Mesenchymal stem cell (in vitro differentiated cells and primary cell): ENCODE data around the gene SCOC. TPM values are rescaled to one million over a fixed set of nuclear protein-coding genes. Genes with fewer than 3 reads are reported as not detected.
A peak's percentile ranks its signal among the peaks of the same experiment; 100 is the strongest.

Experiments
- DNase-seq: peaks from one replicate; pipeline ENCODE4 v3.0.0-alpha.2; 2013
- H2AFZ ChIP-seq: one replicate; pipeline ENCODE4 v1.6.1; 2013; ENCODE audit warnings: low read depth, mild to moderate bottlenecking, control low read depth, inconsistent platforms, low read length, moderate library complexity
- H2AK5ac ChIP-seq: 2 replicates; pipeline ENCODE4 v1.6.1; 2013; ENCODE audit warnings: low read length, moderate library complexity, mild to moderate bottlenecking, inconsistent platforms; ENCODE audit not compliant: severe bottlenecking
- H2BK120ac ChIP-seq: one replicate; pipeline ENCODE4 v1.6.1; 2013; ENCODE audit warnings: low read depth, mild to moderate bottlenecking, inconsistent platforms, low read length, moderate library complexity
- H2BK12ac ChIP-seq, 2 experiments: one replicate each; pipeline ENCODE4 v1.6.1; 2013; ENCODE audit warnings: inconsistent platforms in 2 of 2, low read length in 2 of 2, mild to moderate bottlenecking in 2 of 2, moderate library complexity in 2 of 2, control low read depth in 1 of 2
- H2BK15ac ChIP-seq: one replicate; pipeline ENCODE4 v1.6.1; 2013; ENCODE audit warnings: mild to moderate bottlenecking, low read depth, inconsistent platforms; ENCODE audit not compliant: poor library complexity, severe bottlenecking
- H2BK5ac ChIP-seq: 2 replicates; pipeline ENCODE4 v1.6.1; 2013; ENCODE audit warnings: low read depth, mild to moderate bottlenecking, low read length, control low read depth, inconsistent platforms; ENCODE audit not compliant: poor library complexity, severe bottlenecking
- H3K14ac ChIP-seq, 2 experiments: one replicate each; pipeline ENCODE4 v1.6.1; 2013; ENCODE audit warnings: inconsistent platforms in 2 of 2, low read length in 2 of 2, control low read depth in 1 of 2, mild to moderate bottlenecking in 1 of 2, moderate library complexity in 1 of 2
- H3K18ac ChIP-seq, 2 experiments: one replicate each; pipeline ENCODE4 v1.6.1; 2013; ENCODE audit warnings: inconsistent platforms in 2 of 2, low read length in 2 of 2, control low read depth in 1 of 2, low read depth in 1 of 2, mild to moderate bottlenecking in 1 of 2
- H3K23ac ChIP-seq, 2 experiments: one replicate each; pipeline ENCODE4 v1.6.1; 2013; ENCODE audit warnings: inconsistent platforms in 2 of 2, low read length in 2 of 2, mild to moderate bottlenecking in 2 of 2, moderate library complexity in 2 of 2, control low read depth in 1 of 2
- H3K27ac ChIP-seq: 2 replicates; pipeline ENCODE4 v1.5.1; 2013; ENCODE audit warnings: mild to moderate bottlenecking, moderate library complexity, low read length, control low read depth, inconsistent platforms; ENCODE audit not compliant: poor library complexity, severe bottlenecking
- H3K27me3 ChIP-seq, 2 experiments: 2 replicates each; pipeline versions ENCODE4 v1.6.1 to v1.7.0; 2013; ENCODE audit warnings: low read length in 2 of 2, mild to moderate bottlenecking in 2 of 2, moderate library complexity in 2 of 2, control low read depth in 1 of 2, inconsistent platforms in 1 of 2; ENCODE audit not compliant: control insufficient read depth in 1 of 2, insufficient read depth in 1 of 2
- H3K36me3 ChIP-seq, 2 experiments: 2 replicates each; pipeline versions ENCODE4 v1.6.1 to v1.7.0; 2013; ENCODE audit warnings: low read length in 2 of 2, control low read depth in 1 of 2, inconsistent platforms in 1 of 2, low read depth in 1 of 2, mild to moderate bottlenecking in 1 of 2; ENCODE audit not compliant: insufficient read depth in 2 of 2, control insufficient read depth in 1 of 2
- H3K4ac ChIP-seq, 2 experiments: one replicate each; pipeline ENCODE4 v1.6.1; 2013; ENCODE audit warnings: inconsistent platforms in 2 of 2, low read length in 2 of 2, mild to moderate bottlenecking in 2 of 2, moderate library complexity in 2 of 2, control low read depth in 1 of 2, low read depth in 1 of 2
- H3K4me1 ChIP-seq: 2 replicates; pipeline ENCODE4 v1.6.1; 2013; ENCODE audit warnings: low read depth, low read length, control low read depth; ENCODE audit not compliant: control insufficient read depth, insufficient read depth
- H3K4me2 ChIP-seq: 2 replicates; pipeline ENCODE4 v1.6.1; 2013; ENCODE audit warnings: low read length, mild to moderate bottlenecking, inconsistent platforms; ENCODE audit not compliant: poor library complexity, severe bottlenecking
- H3K4me3 ChIP-seq, 2 experiments: 2 replicates each; pipeline versions ENCODE4 v1.5.1 to v1.7.0; 2013; ENCODE audit warnings: low read length in 2 of 2, mild to moderate bottlenecking in 2 of 2, control low read depth in 1 of 2, low read depth in 1 of 2; ENCODE audit not compliant: insufficient read depth in 1 of 2
- H3K79me1 ChIP-seq: replicated peaks from 2 replicates; pipeline ENCODE4 v1.6.1; 2013; ENCODE audit warnings: mild to moderate bottlenecking, control low read depth, low read length, inconsistent platforms; ENCODE audit not compliant: poor library complexity, severe bottlenecking
- H3K9ac ChIP-seq: 2 replicates; pipeline ENCODE4 v1.7.0; 2013; ENCODE audit warnings: mild to moderate bottlenecking, low read length, moderate library complexity
- H3K9me3 ChIP-seq: 2 replicates; pipeline ENCODE4 v1.7.0; 2013; ENCODE audit warnings: mild to moderate bottlenecking, low read length; ENCODE audit not compliant: control insufficient read depth
- H4K8ac ChIP-seq: one replicate; pipeline ENCODE4 v1.6.1; 2013; ENCODE audit warnings: inconsistent platforms, mild to moderate bottlenecking, low read length, moderate library complexity
- H4K91ac ChIP-seq: one replicate; pipeline ENCODE4 v1.6.1; 2013; ENCODE audit warnings: mild to moderate bottlenecking, low read length, inconsistent platforms
- WGBS: methylation state at CpG from one replicate; pipeline ENCODE4 v1.1.7; 2013; ENCODE audit warnings: mixed read lengths; 5-methylcytosine and 5-hydroxymethylcytosine counted together
- polyA plus RNA-seq, 2 experiments: library from polyadenylated mRNA; stranded (reverse); fragments of 200-250 nt; gene quantifications; one replicate each; pipeline ENCODE4 v1.2.3, GENCODE V29; 2013

The SCOC gene
- polyA plus RNA-seq (2013, experiment 1 of 2) = 32.6 TPM
- polyA plus RNA-seq (2013, experiment 2 of 2) = 33.8 TPM

DNA sequence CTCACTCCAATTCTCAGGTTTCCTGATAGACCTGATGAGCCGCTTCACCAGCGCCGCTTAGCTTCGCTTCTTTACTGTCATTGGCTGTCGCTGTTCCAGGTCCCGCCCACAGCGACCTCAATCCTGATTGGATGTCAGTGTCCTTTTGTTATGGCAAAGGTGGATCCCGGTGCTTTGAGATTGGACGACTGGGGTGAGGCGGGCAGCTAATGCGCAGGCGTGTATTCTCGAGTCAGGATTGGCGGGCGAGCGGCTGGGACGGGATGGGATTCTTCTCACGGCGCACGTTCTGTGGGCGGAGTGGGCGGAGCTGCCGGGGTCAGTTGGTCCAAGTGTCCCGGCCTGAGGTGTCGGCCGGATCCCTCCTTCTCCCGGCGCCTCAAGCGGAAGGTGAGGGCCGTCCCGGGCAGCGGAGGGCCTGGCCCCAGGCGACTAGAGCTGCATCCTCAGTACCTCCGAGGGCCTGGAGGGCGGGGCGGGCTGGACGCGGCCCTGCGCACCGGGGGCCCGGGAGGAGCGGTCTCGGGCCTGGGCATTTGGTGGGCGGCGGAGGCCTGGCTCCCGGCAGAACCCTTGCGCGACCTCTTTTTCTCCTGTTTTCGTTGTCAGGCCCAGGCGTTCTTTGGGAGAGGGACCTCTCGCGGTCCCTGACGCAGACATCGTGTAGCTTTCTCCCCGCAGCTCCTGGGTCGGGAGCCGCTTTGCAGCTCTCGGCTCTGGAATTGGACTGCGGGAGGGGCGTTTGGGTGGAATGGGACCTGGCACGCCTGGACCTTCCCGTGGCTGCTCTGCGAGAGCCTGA is at the start of gene SCOC:
Gene SCOC (plus strand): TSS at position 319 of the 802 bp plus-strand sequence. CDS start 5,525 bp downstream, outside the sequence.
- peak within 1 kb of the TSS; percentile 48 for H2BK5ac ChIP-seq
- no peaks in the 10 kb centered on the region for H3K4me1 ChIP-seq
- H3K9me3 ChIP-seq = no peaks in the 10 kb centered on the region
- H2AFZ ChIP-seq = peak within 1 kb of the TSS; percentile 55
- peak; percentile 99 for DNase-seq
- H3K27ac ChIP-seq = peak within 1 kb of the TSS; percentile 86
- peak within 1 kb of the TSS; percentile 96 for H4K91ac ChIP-seq
- H3K4me3 ChIP-seq = peak within 1 kb of the TSS; percentile 78 to 90
- H3K4me2 ChIP-seq = peak within 1 kb of the TSS; percentile 77
- no peak within 1 kb of the TSS for H2AK5ac ChIP-seq
- H4K8ac ChIP-seq = peak within 1 kb of the TSS; percentile 87
- peak within 1 kb of the TSS; percentile 63 to 92 for H3K18ac ChIP-seq
- peak within 1 kb of the TSS; percentile 90 for H3K9ac ChIP-seq
- H2BK120ac ChIP-seq = no peak within 1 kb of the TSS
- H3K14ac ChIP-seq = peak within 1 kb of the TSS in 1 of 2 experiments; percentile 38
- H3K36me3 ChIP-seq = no peaks in the 10 kb centered on the region
- H2BK15ac ChIP-seq = peak within 1 kb of the TSS; percentile 33
- peak within 1 kb of the TSS; percentile 11 to 61 for H2BK12ac ChIP-seq
- H3K27me3 ChIP-seq = no peaks in the 10 kb centered on the region
- WGBS = under 1% methylated on average over 62 of the region's 63 CpGs
- H3K4ac ChIP-seq = peak within 1 kb of the TSS; percentile 13 to 68
- H3K23ac ChIP-seq = peak within 1 kb of the TSS in 1 of 2 experiments; percentile 23
- H3K79me1 ChIP-seq = peaks cover 4% of the 10 kb centered on the region

DNA sequence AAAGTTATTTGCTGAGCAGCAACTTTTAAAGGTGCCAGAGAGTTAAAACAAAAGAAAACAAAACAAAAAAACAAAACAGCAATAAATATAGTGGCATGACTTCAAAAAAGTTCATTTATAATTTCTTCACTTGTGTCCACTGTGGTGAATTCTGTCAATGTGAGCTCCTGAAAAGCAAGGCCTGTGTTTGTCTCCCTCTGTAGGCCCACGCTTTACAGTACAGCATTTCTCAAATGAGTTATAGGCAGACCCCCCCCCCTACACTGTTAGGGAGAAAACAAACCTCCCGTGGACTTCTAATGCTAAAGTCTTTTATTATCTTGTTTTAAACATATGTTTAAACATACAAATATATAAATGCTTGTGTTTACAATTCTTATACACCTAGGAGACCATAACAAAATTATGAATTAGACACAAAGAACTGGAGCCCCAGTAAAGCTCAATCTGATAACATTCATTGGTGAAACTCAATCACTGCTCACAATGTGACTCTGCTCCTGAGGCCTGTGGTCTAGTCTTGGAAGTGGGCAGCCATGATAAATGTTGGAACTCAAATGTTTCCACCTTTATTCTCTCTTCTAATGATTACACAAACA is 47.0 kb upstream of the SCOC start:
- Histone ChIP-seq H3K79me1 (no peaks in the 10 kb centered on the region), H4K91ac (no peak overlapping the region), H2BK15ac (no peak overlapping the region), H3K14ac (no peak overlapping the region), H2AFZ (no peak overlapping the region), H3K27me3 (no peaks in the 10 kb centered on the region), H3K23ac (no peak overlapping the region), H3K4me2 (no peak overlapping the region), H3K4me3 (no peak overlapping the region), H3K27ac (no peak overlapping the region), H3K4ac (no peak overlapping the region), H2BK120ac (no peak overlapping the region), H3K4me1 (no peaks in the 10 kb centered on the region), H3K36me3 (no peaks in the 10 kb centered on the region), H4K8ac (no peak overlapping the region), H3K9ac (no peak overlapping the region), H2BK12ac (no peak overlapping the region), H2AK5ac (no peak overlapping the region), H3K9me3 (no peaks in the 10 kb centered on the region), H2BK5ac (no peak overlapping the region), H3K18ac (no peak overlapping the region)
- 78% methylated on average over 1 of the region's 2 CpGs for WGBS
- DNase-seq = peak; percentile 63

DNA sequence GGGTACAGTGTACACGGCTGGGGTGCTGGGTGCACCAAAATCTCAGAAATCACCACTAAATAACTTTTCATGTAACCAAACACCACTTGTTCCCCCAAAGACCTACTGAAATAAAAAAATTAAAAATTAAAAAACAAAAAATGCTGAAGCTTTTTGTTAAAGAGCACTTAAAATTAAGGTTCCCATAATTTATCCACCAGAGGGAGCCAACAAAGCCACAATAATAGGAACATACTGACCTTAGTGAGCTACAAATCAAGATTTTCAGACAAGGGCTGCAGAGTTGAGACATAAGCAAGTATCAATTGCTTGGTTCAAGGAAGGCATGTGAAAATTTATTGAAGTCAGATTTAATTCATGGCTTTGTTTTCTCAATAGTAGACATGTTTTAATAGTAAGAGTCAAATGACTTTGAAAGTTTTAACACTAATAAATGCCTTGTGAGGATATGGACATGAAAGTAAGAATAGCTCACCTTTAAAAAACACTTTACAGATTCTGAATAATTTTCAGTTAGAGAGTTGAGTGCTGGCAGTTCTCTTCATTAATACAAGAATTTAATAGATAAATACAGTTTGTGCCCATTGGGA is 43.0 kb upstream of the SCOC start:
- H2AK5ac ChIP-seq = no peak overlapping the region
- no peak overlapping the region for H2BK5ac ChIP-seq
- H3K14ac ChIP-seq = no peak overlapping the region
- peak; percentile 36 for DNase-seq
- H3K27me3 ChIP-seq = no peaks in the 10 kb centered on the region
- 100% methylated on average over 1 of the region's 1 CpG for WGBS
- H2BK12ac ChIP-seq = no peak overlapping the region
- no peak overlapping the region for H4K91ac ChIP-seq
- no peak overlapping the region for H3K9ac ChIP-seq
- H3K36me3 ChIP-seq = no peaks in the 10 kb centered on the region
- H3K4me3 ChIP-seq = no peak overlapping the region
- H3K4me1 ChIP-seq = no peaks in the 10 kb centered on the region
- no peak overlapping the region for H2AFZ ChIP-seq
- no peak overlapping the region for H3K27ac ChIP-seq
- no peak overlapping the region for H2BK15ac ChIP-seq
- H3K4me2 ChIP-seq = no peak overlapping the region
- H4K8ac ChIP-seq = no peak overlapping the region
- no peak overlapping the region for H3K23ac ChIP-seq
- H3K4ac ChIP-seq = no peak overlapping the region
- H3K18ac ChIP-seq = no peak overlapping the region
- H3K79me1 ChIP-seq = no peaks in the 10 kb centered on the region
- no peaks in the 10 kb centered on the region for H3K9me3 ChIP-seq
- H2BK120ac ChIP-seq = no peak overlapping the region

DNA sequence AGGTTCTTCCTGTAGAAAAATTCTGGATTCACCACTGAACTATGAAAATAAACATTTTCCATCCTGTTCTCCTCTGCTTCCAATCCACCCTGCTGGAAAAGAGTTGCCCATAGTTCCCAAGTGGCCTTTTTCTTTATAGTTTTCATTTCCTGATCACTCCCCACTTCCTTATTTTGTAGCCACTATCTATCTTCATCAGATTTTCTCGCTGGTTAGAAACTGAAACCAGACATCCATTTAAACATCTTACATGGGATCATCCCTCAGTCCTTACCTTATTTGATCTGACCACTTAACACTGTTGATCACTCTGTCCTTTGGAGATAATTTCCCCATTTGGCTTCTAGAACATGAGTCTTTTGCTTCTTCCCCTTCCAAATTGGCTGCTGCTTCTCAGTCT is 42.2 kb upstream of the SCOC start:
- Histone ChIP-seq H2BK120ac (no peak overlapping the region), H3K27me3 (no peaks in the 10 kb centered on the region), H4K91ac (no peak overlapping the region), H3K79me1 (no peaks in the 10 kb centered on the region), H2BK15ac (no peak overlapping the region), H3K18ac (no peak overlapping the region), H3K14ac (no peak overlapping the region), H2BK5ac (no peak overlapping the region), H2AFZ (no peak overlapping the region), H4K8ac (no peak overlapping the region), H3K4ac (no peak overlapping the region), H3K4me2 (no peak overlapping the region), H3K23ac (no peak overlapping the region), H2AK5ac (no peak overlapping the region), H3K36me3 (no peaks in the 10 kb centered on the region), H3K4me3 (no peak overlapping the region), H3K9ac (no peak overlapping the region), H2BK12ac (no peak overlapping the region), H3K27ac (no peak overlapping the region), H3K4me1 (no peaks in the 10 kb centered on the region), H3K9me3 (no peaks in the 10 kb centered on the region)
- 92% methylated on average over 1 of the region's 1 CpG for WGBS
- DNase-seq = no peak
